NT2/D1 (cell line): ENCODE results near the gene ARHGEF40.
"Not testable (repeated sequence)": the region's sequence is repeated elsewhere in the genome, so short reads cannot be mapped to it uniquely, and the experiment has no call there.

Experiments
- DNase-seq: peaks from one replicate; pipeline ENCODE4 v3.0.0-alpha.2; 2011; ENCODE audit warnings: low read depth, low spot score
- H3K27me3 ChIP-seq: 2 replicates; pipeline ENCODE4 v1.6.0; 2011; ENCODE audit warnings: mild to moderate bottlenecking; ENCODE audit not compliant: insufficient read length, insufficient read depth
- H3K36me3 ChIP-seq: 2 replicates; pipeline ENCODE4 v1.6.1; 2011; ENCODE audit warnings: mild to moderate bottlenecking, low read length, mixed read lengths; ENCODE audit not compliant: insufficient read depth, insufficient read length
- H3K4me1 ChIP-seq: 2 replicates; pipeline ENCODE4 v1.5.1; 2011; ENCODE audit not compliant: insufficient read depth, insufficient read length
- H3K4me3 ChIP-seq: 2 replicates; pipeline ENCODE4 v1.5.1; 2011; ENCODE audit warnings: low read depth; ENCODE audit not compliant: insufficient read length
- H3K9ac ChIP-seq: 2 replicates; pipeline ENCODE4 v1.6.0; 2011; ENCODE audit warnings: low read depth; ENCODE audit not compliant: insufficient read length
- H3K9me3 ChIP-seq: 2 replicates; pipeline ENCODE4 v1.5.1; 2011; ENCODE audit warnings: mild to moderate bottlenecking, low read length; ENCODE audit not compliant: insufficient read depth
- SUZ12 ChIP-seq: IDR thresholded peaks from 2 replicates; pipeline ENCODE4 v1.6.1; 2011; ENCODE audit not compliant: insufficient read length, insufficient read depth; ENCODE audit errors: extremely low read depth
- YY1 ChIP-seq: IDR thresholded peaks from 2 replicates; pipeline ENCODE4 v1.6.1; 2011; ENCODE audit not compliant: insufficient read length, insufficient read depth
- ZNF274 ChIP-seq: IDR thresholded peaks from 2 replicates; pipeline ENCODE4 v1.6.1; 2011; ENCODE audit warnings: mild to moderate bottlenecking, low read depth, low read length

ARHGEF40 gene

DNA sequence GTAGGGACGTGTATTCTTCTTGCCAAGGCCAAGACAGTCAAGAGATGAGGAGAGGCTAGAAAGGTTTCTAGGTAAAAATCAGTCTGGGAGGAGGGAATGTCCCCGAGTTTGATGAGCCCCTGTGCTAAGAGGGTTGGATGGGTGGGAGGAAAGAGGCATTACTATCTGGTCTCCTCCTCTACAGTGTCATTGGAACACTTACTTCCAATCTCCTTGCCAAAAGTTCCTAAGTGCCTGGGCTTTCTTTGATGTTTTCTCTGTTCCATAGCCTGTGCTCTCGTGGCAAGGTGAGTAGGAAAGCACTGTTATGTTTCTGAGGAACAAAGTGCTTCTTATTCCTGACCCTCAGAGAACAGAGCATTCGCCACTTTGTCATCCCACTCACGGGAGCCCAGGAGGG lies 35.4 kb upstream of the ARHGEF40 start, which contains the start of gene RNASE13:
TSS of gene RNASE13 (minus strand) at position 101 of the 400 bp plus-strand sequence. CDS start 519 bp downstream, outside the sequence.
- Histone ChIP-seq H3K27me3 (no peaks in the 10 kb centered on the region), H3K4me1 (peaks cover 2% of the 10 kb centered on the region), H3K36me3 (no peaks in the 10 kb centered on the region), H3K4me3 (no peak within 1 kb of the TSS), H3K9ac (no peak within 1 kb of the TSS), H3K9me3 (no peaks in the 10 kb centered on the region)
- TF ChIP-seq YY1 (no peak), ZNF274 (no peak), SUZ12 (no peak)
- DNase-seq = no peak

DNA sequence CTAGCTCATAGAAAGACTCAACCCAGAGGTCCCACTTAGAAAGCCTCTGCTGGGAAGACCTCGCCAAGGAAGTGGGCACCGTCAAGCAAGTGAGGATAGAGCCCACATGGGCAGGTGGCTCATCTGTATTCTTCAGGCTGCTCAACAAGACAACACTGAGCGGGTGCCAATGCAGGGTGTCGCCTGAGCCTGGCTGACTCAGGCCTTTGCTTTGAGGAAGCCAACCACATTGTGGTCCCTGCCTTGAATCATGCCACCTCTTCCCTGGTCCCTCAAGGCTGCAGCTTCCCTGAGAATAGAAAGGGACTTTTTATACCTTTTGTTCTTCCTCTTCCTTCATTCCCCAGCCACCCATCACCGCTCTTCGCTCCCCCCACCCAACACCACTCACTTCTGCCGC lies 33.4 kb upstream of the ARHGEF40 start:
- H3K4me1 ChIP-seq = peaks cover 2% of the 10 kb centered on the region
- no peak overlapping the region for H3K9ac ChIP-seq
- H3K36me3 ChIP-seq = no peaks in the 10 kb centered on the region
- DNase-seq = no peak
- no peaks in the 10 kb centered on the region for H3K27me3 ChIP-seq
- no peak overlapping the region for H3K4me3 ChIP-seq
- TF ChIP-seq SUZ12 (no peak), YY1 (no peak), ZNF274 (no peak)
- no peaks in the 10 kb centered on the region for H3K9me3 ChIP-seq

DNA sequence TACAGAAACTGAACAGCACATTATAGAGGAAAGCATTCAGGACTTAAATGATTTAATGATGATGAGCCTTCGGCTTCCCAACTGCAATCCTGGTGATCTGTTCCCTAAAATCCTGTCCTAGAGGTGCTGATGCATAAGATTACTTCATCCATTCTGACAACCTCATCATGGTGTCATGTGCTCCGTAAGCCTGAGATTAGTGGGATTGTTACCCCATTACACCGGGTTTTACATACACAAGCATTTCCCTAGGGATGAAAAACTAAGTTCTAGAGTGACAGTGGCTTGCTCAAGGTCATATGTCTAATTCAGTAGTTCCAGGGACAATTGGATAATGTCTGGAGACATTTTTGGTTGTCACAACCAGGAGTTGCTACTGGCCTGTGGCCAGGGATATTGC lies 32.9 kb upstream of the ARHGEF40 start:
- Histone ChIP-seq H3K4me3 (no peak overlapping the region), H3K27me3 (no peaks in the 10 kb centered on the region), H3K4me1 (peaks cover 2% of the 10 kb centered on the region), H3K9ac (no peak overlapping the region), H3K36me3 (no peaks in the 10 kb centered on the region), H3K9me3 (no peaks in the 10 kb centered on the region)
- DNase-seq = no peak
- TF ChIP-seq YY1 (no peak), SUZ12 (no peak), ZNF274 (no peak)

DNA sequence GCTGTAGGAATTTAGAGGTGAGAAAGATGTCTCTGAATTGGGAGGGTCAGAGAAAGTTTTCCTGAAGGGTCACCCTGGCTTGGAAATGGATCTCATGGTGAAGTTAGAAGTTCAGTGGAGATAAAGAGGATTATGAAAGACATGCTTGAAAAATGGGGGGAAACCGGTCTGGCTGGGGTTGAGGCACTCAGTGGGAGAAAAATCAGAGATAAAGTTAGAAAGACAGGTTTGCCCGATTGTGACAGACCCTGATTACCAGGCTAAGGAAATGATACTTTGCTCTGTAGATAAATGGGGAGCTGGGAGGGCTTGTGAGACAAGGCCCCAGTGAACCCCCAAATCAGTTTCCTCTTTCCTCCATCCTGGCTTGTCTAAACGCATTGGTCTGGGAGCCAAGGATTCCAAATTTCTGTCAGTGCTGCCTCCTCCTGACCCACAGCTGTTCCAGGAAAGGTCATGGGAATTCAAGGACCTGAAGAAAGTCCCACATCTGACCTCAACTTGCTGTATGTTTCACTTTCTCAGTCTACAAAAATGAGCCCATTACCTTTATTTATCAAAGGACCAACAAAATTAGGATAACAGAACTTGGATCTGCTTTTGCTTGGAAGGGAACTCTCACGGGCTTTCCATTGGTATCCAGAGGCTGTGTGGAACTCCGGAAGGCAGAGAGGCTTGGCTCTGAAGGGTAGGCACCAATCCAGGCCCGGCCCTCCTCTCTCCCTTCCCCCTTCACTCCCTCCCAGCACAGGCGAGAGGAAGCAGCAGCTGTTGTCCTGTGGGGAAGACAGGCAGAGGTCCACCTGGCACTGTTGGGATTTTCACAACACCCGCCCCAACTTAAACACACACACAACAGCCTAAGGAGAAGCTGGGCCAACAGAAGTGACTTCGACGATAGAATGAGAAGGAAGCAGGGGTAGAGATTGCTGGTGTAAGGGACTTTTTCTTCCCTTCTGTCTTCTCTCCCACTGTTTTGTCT lies 31.4 kb upstream of the ARHGEF40 start:
- Histone ChIP-seq H3K27me3 (no peaks in the 10 kb centered on the region), H3K9ac (no peak overlapping the region), H3K4me3 (no peak overlapping the region), H3K36me3 (no peaks in the 10 kb centered on the region), H3K9me3 (no peaks in the 10 kb centered on the region), H3K4me1 (no peaks in the 10 kb centered on the region)
- TF ChIP-seq ZNF274 (no peak), YY1 (no peak), SUZ12 (no peak)
- DNase-seq = no peak

DNA sequence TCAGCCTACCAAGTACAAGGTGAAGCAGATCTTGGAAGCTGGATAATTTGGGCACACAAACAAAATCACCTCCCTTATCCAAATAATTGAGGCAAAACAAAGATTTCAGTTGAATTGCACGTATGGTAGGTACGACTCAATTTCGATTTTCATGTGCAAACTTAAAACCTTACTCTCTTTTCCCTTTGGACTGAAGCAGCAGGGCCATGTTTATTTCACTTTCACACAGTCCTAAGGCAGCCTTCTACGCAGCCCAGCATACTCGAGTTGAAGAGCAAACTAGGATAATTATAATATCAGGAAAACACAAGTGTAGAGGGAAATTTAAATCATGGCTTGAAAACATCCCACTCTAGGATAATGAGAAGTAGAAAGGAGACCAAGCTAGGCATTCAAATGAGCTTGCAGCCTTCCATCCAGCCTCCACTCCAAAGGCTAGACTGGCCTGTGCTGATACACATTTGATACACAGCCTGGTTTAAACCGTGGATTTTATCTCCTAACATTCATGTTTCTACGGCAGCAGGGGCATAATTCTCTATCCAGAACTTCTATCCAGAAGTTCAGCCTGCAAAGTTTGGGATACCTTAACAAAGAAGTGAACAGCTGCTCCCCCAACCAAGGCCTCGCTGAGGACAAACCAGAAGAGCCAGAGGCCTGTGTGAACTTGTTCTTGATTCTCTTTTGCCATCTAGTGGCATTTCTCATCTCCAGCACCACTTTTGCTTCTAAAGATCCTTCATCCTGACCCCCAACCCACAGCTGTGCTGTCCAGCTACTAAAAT lies 30.3 kb upstream of the ARHGEF40 start:
- TF ChIP-seq ZNF274 = no peak
- TF ChIP-seq SUZ12 = no peak
- TF ChIP-seq YY1 = no peak
- no peak overlapping the region for H3K9ac ChIP-seq
- H3K36me3 ChIP-seq = no peaks in the 10 kb centered on the region
- H3K27me3 ChIP-seq = no peaks in the 10 kb centered on the region
- DNase-seq = no peak
- H3K4me3 ChIP-seq = no peak overlapping the region
- peaks cover 3% of the 10 kb centered on the region for H3K4me1 ChIP-seq
- no peaks in the 10 kb centered on the region for H3K9me3 ChIP-seq

DNA sequence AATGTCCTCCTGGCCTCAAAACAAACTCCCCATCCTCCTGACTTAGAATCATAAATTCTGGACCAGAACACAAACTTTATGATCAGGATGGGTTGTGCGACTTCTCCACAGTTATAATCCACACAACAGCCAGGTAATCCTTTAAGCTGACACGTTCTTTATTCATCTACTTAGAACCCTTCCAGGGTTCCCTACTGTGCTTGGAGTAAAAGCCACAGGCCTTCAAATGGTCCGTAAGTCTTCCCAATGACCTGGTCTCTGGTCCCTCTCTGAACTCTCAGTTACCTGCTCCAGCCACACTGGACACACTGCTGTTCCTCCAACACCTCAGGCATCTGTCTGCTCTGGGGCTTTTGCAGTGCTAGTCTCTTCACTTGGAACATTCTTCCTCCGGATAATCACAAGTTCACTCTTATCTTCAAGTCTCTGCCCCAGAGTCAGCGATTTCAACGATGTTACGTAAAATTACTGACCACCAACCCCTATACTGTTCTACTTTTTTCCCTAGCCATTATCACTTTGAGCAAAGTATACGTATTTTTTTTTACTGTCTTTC lies 29.7 kb upstream of the ARHGEF40 start:
- Histone ChIP-seq H3K36me3 (no peaks in the 10 kb centered on the region), H3K9ac (no peak overlapping the region), H3K27me3 (no peaks in the 10 kb centered on the region), H3K4me3 (no peak overlapping the region), H3K9me3 (no peaks in the 10 kb centered on the region), H3K4me1 (peaks cover 3% of the 10 kb centered on the region)
- DNase-seq = no peak
- TF ChIP-seq SUZ12 = no peak

DNA sequence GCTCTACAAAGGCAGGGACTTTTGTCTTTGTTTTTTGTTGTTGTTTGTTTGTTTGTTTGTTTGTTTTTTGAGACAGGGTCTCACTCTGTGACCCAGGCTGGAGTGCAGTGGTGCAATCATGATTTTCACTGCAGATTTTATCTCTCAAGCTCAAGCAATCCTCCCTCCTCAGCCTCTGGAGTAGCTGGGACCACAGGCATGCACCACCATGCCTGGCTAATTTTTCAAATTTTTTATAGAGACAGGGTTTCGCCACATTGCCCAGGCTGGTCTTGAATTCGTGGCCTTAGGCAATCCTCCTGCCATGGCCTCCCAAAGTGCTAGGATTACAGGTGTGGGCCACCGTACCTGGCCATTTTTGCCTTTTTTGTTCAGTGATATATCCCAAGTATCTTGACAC lies 29.2 kb upstream of the ARHGEF40 start:
- not testable (repeated sequence) for DNase-seq, H3K36me3 ChIP-seq, H3K4me1 ChIP-seq, H3K9ac ChIP-seq, H3K27me3 ChIP-seq, H3K9me3 ChIP-seq, H3K4me3 ChIP-seq
